ENCODE results near the gene CPLX4. TPM values are rescaled to one million over a fixed set of nuclear protein-coding genes. Genes with fewer than 3 reads are reported as not detected.

CPLX4 gene
- total and polyA plus RNA-seq, 2 donors (not counting 1 experiment from before 2014, with no cell fraction given): not detected

- Mint-ChIP-seq H3K4me3 (peak overlapping the region; percentile 63), H3K27ac (no peak overlapping the region), H3K4me1 (no peaks in the 10 kb centered on the region), H3K9me3 (ENCODE audit: insufficient read depth) (no peaks in the 10 kb centered on the region), H3K27me3 (peaks cover 61% of the 10 kb centered on the region)
- no peak for TF ChIP-seq CTCF (IDR thresholded peaks at IDR 0.05)
- no peak for TF ChIP-seq EZH2 (IDR thresholded peaks at IDR 0.05; ENCODE audit: borderline replicate concordance, insufficient read depth, low read depth, low read length, poor library complexity, severe bottlenecking)
- H3K9me3 ChIP-seq (ENCODE audit: control extremely low read depth in 1 of 3, control insufficient read depth in 2 of 3, insufficient read depth in 1 of 3, low read length in 2 of 3): peaks cover 0 to 3% (median 0%) of the 10 kb centered on the region in 3 donors
- no peak for ATAC-seq (ENCODE audit: low read depth)
- no peak for DNase-seq
- no peaks in the 10 kb centered on the region for H3K36me3 ChIP-seq (replicated peaks in 1 of 2; ENCODE audit: control extremely low read depth in 1 of 2, control insufficient read depth in 1 of 2, extremely low read depth in 1 of 2, insufficient read depth in 2 of 2, low read length in 1 of 2)
- H3K27ac ChIP-seq (ENCODE audit: low read length in 2 of 2): no peak overlapping the region
- intact Hi-C loops (cut with micrococcal nuclease): loop anchor here (5.0 kb wide), 1 partner anchor 1238 kb away; no protein-coding TSS in a partner anchor
- peak overlapping the region; percentile 49 for H3K9ac ChIP-seq (ENCODE audit: low read length)
- WGBS (ENCODE audit: insufficient coverage): 0% methylated on average over 1 of the region's 5 CpGs
- peak overlapping the region; percentile 86 for H2AFZ ChIP-seq (ENCODE audit: insufficient read depth, low read depth, low read length, poor library complexity, severe bottlenecking)
- H4K20me1 ChIP-seq (ENCODE audit: control insufficient read depth, insufficient read depth, low read length, poor library complexity, severe bottlenecking): no peaks in the 10 kb centered on the region
- ChIA-PET CTCF (interaction anchor here (0.7 to 5.0 kb wide), 6 partner anchors 27 to 1241 kb away, joined by 3 to 81 read pairs (median 4); no protein-coding TSS in a partner anchor), POLR2A (no interaction called here)
- peak overlapping the region in 3 of 5 experiments; percentile 23 to 57 (median 33) for H3K4me3 ChIP-seq (ENCODE audit: control extremely low read depth in 1 of 5, extremely low read depth in 1 of 5, insufficient read depth in 1 of 5, low read depth in 2 of 5, low read length in 4 of 5)
- no peaks in the 10 kb centered on the region for H3K79me2 ChIP-seq (ENCODE audit: control insufficient read depth, insufficient read depth, low read length)
- peaks cover 0 to 30% (median 15%) of the 10 kb centered on the region in 4 experiments for H3K27me3 ChIP-seq (replicated peaks in 1 of 4; ENCODE audit: control extremely low read depth in 1 of 4, control insufficient read depth in 3 of 4, insufficient read depth in 4 of 4, low read length in 3 of 4)
- peak overlapping the region; percentile 88 for H3K4me2 ChIP-seq (replicated peaks; ENCODE audit: low read depth, low read length, poor library complexity, severe bottlenecking)
- H3K4me1 ChIP-seq (ENCODE audit: control insufficient read depth in 2 of 2, insufficient read depth in 2 of 2, low read length in 2 of 2): peaks cover 10 to 11% of the 10 kb centered on the region in 2 donors
These were observed 9.6 kb downstream of the CPLX4 start for GRCh38 chr18:59308938-59309260.

- CTCF ChIA-PET: interaction anchor here (0.6 to 5.0 kb wide), 11 partner anchors 9 to 251 kb away, joined by 3 to 81 read pairs (median 4); no protein-coding TSS in a partner anchor
- DNase-seq: peak; percentile 72
- Mint-ChIP-seq H3K4me3 (peak overlapping the region; percentile 63), H3K27me3 (peaks cover 62% of the 10 kb centered on the region), H3K4me1 (no peaks in the 10 kb centered on the region), H3K27ac (no peak overlapping the region), H3K9me3 (ENCODE audit: insufficient read depth) (no peaks in the 10 kb centered on the region)
- TF ChIP-seq CTCF (IDR thresholded peaks at IDR 0.05) (peak; percentile 78), EZH2 (IDR thresholded peaks at IDR 0.05; ENCODE audit: borderline replicate concordance, insufficient read depth, low read depth, low read length, poor library complexity, severe bottlenecking) (no peak)
- intact Hi-C loops (cut with micrococcal nuclease): loop anchor here (5.0 kb wide), 1 partner anchor 1239 kb away; no protein-coding TSS in a partner anchor
- peak; percentile 86 for ATAC-seq (ENCODE audit: low read depth)
- Histone ChIP-seq H4K20me1 (ENCODE audit: control insufficient read depth, insufficient read depth, low read length, poor library complexity, severe bottlenecking) (no peaks in the 10 kb centered on the region), H3K4me2 (replicated peaks; ENCODE audit: low read depth, low read length, poor library complexity, severe bottlenecking) (peak overlapping the region; percentile 88), H3K27me3 (replicated peaks in 1 of 4; ENCODE audit: control extremely low read depth in 1 of 4, control insufficient read depth in 3 of 4, insufficient read depth in 4 of 4, low read length in 3 of 4) (peaks cover 0 to 30% (median 15%) of the 10 kb centered on the region in 4 experiments), H3K79me2 (ENCODE audit: control insufficient read depth, insufficient read depth, low read length) (no peaks in the 10 kb centered on the region), H3K9ac (ENCODE audit: low read length) (peak overlapping the region; percentile 49), H3K4me1 (ENCODE audit: control insufficient read depth in 2 of 2, insufficient read depth in 2 of 2, low read length in 2 of 2) (peaks cover 10 to 11% of the 10 kb centered on the region in 2 donors), H3K36me3 (replicated peaks in 1 of 2; ENCODE audit: control extremely low read depth in 1 of 2, control insufficient read depth in 1 of 2, extremely low read depth in 1 of 2, insufficient read depth in 2 of 2, low read length in 1 of 2) (no peaks in the 10 kb centered on the region), H3K4me3 (ENCODE audit: control extremely low read depth in 1 of 5, extremely low read depth in 1 of 5, insufficient read depth in 1 of 5, low read depth in 2 of 5, low read length in 4 of 5) (peak overlapping the region in 3 of 5 experiments; percentile 23 to 57 (median 33)), H3K27ac (ENCODE audit: low read length in 2 of 2) (no peak overlapping the region), H3K9me3 (ENCODE audit: control extremely low read depth in 1 of 3, control insufficient read depth in 2 of 3, insufficient read depth in 1 of 3, low read length in 2 of 3) (peaks cover 0 to 3% (median 0%) of the 10 kb centered on the region in 3 donors), H2AFZ (ENCODE audit: insufficient read depth, low read depth, low read length, poor library complexity, severe bottlenecking) (peak overlapping the region; percentile 86)
- 5% methylated on average over 38 of the region's 46 CpGs for WGBS (ENCODE audit: insufficient coverage)
- POLR2A ChIA-PET: no interaction called here
These were observed 10.1 kb downstream of the CPLX4 start for GRCh38 chr18:59308248-59308937.

Measured in B cell (primary cell).